ENCODE data around the gene KCNQ1.

The KCNQ1 gene

DNA sequence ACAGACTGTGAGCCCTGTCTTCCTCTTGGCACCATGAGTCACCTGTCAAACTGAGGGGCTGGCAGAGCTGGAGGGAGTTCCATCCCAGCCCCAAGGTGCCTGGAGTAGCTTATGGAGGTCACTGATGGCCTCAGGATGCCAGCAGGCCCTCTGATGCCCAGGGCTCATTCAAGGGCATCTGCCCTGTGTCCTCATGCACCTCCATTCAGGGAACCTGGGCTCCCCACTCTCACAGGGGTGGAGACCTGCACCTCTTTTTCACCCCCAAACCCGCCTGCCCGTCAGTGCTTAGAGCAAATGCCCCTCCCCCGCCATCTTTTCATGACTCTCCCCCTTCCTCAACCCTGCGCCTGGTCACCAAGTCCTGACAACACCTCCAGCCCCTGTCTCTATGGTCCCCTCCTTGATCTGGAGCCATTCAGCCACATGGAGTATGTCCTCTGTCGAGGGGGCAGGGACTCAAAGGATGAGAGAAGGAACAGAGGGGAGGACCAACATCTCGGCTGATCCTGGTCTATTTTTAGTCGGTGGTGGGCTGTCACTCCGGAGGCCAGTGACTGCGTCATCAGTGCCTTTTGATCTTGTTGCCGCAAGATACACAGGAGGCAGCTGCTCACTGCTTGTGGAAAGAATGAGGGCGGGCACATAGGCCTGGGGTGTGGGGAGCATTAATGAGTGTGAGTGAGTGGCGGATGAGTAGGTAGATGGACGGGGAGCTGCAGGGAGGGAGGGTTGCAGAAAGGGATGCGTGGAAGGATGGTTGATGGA, 368.5 kb downstream of the KCNQ1 start:
- ATAC-seq, result no peak
- TF ChIP-seq OSR1 (CRISPR knock-in tag; IDR thresholded peaks at IDR 0.05) (no peak), CSDC2 (CRISPR knock-in tag; IDR thresholded peaks at IDR 0.05) (no peak), TOX (CRISPR knock-in tag; IDR thresholded peaks at IDR 0.05; ENCODE audit: borderline replicate concordance) (no peak), ZNF565 (CRISPR knock-in tag; conservative IDR thresholded peaks at IDR 0.05; ENCODE audit: low read depth) (no peak), PPARA (CRISPR knock-in tag; IDR thresholded peaks at IDR 0.05; ENCODE audit: borderline replicate concordance) (no peak), GLIS3 (CRISPR knock-in tag; IDR thresholded peaks at IDR 0.05) (no peak)
- TF ChIP-seq, protein P1, sequence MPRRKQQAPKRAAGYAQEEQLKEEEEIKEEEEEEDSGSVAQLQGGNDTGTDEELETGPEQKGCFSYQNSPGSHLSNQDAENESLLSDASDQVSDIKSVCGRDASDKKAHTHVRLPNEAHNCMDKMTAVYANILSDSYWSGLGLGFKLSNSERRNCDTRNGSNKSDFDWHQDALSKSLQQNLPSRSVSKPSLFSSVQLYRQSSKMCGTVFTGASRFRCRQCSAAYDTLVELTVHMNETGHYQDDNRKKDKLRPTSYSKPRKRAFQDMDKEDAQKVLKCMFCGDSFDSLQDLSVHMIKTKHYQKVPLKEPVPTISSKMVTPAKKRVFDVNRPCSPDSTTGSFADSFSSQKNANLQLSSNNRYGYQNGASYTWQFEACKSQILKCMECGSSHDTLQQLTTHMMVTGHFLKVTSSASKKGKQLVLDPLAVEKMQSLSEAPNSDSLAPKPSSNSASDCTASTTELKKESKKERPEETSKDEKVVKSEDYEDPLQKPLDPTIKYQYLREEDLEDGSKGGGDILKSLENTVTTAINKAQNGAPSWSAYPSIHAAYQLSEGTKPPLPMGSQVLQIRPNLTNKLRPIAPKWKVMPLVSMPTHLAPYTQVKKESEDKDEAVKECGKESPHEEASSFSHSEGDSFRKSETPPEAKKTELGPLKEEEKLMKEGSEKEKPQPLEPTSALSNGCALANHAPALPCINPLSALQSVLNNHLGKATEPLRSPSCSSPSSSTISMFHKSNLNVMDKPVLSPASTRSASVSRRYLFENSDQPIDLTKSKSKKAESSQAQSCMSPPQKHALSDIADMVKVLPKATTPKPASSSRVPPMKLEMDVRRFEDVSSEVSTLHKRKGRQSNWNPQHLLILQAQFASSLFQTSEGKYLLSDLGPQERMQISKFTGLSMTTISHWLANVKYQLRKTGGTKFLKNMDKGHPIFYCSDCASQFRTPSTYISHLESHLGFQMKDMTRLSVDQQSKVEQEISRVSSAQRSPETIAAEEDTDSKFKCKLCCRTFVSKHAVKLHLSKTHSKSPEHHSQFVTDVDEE (CRISPR knock-in tag; IDR thresholded peaks at IDR 0.05), result no peak
- TF ChIP-seq, protein P2, sequence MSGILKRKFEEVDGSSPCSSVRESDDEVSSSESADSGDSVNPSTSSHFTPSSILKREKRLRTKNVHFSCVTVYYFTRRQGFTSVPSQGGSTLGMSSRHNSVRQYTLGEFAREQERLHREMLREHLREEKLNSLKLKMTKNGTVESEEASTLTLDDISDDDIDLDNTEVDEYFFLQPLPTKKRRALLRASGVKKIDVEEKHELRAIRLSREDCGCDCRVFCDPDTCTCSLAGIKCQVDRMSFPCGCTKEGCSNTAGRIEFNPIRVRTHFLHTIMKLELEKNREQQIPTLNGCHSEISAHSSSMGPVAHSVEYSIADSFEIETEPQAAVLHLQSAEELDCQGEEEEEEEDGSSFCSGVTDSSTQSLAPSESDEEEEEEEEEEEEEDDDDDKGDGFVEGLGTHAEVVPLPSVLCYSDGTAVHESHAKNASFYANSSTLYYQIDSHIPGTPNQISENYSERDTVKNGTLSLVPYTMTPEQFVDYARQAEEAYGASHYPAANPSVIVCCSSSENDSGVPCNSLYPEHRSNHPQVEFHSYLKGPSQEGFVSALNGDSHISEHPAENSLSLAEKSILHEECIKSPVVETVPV (CRISPR knock-in tag; IDR thresholded peaks at IDR 0.05), result no peak
- TF ChIP-seq, protein P3, sequence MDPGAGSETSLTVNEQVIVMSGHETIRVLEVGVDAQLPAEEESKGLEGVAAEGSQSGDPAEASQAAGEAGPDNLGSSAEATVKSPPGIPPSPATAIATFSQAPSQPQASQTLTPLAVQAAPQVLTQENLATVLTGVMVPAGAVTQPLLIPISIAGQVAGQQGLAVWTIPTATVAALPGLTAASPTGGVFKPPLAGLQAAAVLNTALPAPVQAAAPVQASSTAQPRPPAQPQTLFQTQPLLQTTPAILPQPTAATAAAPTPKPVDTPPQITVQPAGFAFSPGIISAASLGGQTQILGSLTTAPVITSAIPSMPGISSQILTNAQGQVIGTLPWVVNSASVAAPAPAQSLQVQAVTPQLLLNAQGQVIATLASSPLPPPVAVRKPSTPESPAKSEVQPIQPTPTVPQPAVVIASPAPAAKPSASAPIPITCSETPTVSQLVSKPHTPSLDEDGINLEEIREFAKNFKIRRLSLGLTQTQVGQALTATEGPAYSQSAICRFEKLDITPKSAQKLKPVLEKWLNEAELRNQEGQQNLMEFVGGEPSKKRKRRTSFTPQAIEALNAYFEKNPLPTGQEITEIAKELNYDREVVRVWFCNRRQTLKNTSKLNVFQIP (CRISPR knock-in tag; IDR thresholded peaks at IDR 0.05; ENCODE audit: borderline replicate concordance, low read depth), result no peak

DNA sequence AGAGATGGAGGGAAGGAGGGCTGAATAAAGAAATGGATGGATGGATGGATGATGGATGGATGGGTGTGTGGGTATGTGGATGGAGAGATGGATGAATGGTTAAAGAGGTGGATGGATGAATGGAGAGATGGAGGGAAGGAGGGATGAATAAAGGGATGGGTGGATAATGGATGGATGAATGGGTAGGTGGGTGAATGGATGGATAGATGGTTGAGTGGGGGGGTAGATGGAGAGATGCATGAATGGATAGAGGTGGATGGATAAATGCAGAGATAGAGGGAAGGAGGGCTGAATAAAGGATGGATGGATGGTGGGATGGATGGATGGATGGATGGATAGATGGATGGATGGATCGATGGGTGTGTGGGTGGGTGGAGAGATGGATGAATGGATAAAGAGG, 369.2 kb downstream of the KCNQ1 start:
- TF ChIP-seq SNAI2 (CRISPR knock-in tag; IDR thresholded peaks at IDR 0.05), result no peak
- TF ChIP-seq, protein P4, sequence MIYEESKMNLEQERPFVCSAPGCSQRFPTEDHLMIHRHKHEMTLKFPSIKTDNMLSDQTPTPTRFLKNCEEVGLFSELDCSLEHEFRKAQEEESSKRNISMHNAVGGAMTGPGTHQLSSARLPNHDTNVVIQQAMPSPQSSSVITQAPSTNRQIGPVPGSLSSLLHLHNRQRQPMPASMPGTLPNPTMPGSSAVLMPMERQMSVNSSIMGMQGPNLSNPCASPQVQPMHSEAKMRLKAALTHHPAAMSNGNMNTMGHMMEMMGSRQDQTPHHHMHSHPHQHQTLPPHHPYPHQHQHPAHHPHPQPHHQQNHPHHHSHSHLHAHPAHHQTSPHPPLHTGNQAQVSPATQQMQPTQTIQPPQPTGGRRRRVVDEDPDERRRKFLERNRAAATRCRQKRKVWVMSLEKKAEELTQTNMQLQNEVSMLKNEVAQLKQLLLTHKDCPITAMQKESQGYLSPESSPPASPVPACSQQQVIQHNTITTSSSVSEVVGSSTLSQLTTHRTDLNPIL (CRISPR knock-in tag; IDR thresholded peaks at IDR 0.05; ENCODE audit: low read depth), result no peak
- TF ChIP-seq RARB (CRISPR knock-in tag; IDR thresholded peaks at IDR 0.05), result no peak
- no peak for TF ChIP-seq GLIS3 (CRISPR knock-in tag; IDR thresholded peaks at IDR 0.05)
- TF ChIP-seq CSDC2 (CRISPR knock-in tag; IDR thresholded peaks at IDR 0.05), result no peak
- TF ChIP-seq, protein P1 (CRISPR knock-in tag; IDR thresholded peaks at IDR 0.05), result no peak
- TF ChIP-seq ZNF565 (CRISPR knock-in tag; conservative IDR thresholded peaks at IDR 0.05; ENCODE audit: low read depth), result no peak
- TF ChIP-seq, protein P5, sequence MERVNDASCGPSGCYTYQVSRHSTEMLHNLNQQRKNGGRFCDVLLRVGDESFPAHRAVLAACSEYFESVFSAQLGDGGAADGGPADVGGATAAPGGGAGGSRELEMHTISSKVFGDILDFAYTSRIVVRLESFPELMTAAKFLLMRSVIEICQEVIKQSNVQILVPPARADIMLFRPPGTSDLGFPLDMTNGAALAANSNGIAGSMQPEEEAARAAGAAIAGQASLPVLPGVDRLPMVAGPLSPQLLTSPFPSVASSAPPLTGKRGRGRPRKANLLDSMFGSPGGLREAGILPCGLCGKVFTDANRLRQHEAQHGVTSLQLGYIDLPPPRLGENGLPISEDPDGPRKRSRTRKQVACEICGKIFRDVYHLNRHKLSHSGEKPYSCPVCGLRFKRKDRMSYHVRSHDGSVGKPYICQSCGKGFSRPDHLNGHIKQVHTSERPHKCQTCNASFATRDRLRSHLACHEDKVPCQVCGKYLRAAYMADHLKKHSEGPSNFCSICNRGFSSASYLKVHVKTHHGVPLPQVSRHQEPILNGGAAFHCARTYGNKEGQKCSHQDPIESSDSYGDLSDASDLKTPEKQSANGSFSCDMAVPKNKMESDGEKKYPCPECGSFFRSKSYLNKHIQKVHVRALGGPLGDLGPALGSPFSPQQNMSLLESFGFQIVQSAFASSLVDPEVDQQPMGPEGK (CRISPR knock-in tag; IDR thresholded peaks at IDR 0.05; ENCODE audit: borderline replicate concordance), result no peak
- TF ChIP-seq ESRRG (CRISPR knock-in tag; IDR thresholded peaks at IDR 0.05), result no peak
- no peak for TF ChIP-seq ZNF8 (CRISPR knock-in tag; IDR thresholded peaks at IDR 0.05)
- TF ChIP-seq ARNTL (CRISPR knock-in tag; IDR thresholded peaks at IDR 0.05; ENCODE audit: borderline replicate concordance, low read depth), result no peak
- no peak for TF ChIP-seq BACH2 (CRISPR knock-in tag; IDR thresholded peaks at IDR 0.05; ENCODE audit: borderline replicate concordance)
- no peak for TF ChIP-seq ZFP30 (CRISPR knock-in tag; IDR thresholded peaks at IDR 0.05)
- TF ChIP-seq TCF4 (CRISPR knock-in tag; IDR thresholded peaks at IDR 0.05; ENCODE audit: borderline replicate concordance), result no peak
- TF ChIP-seq, protein P3 (CRISPR knock-in tag; IDR thresholded peaks at IDR 0.05; ENCODE audit: borderline replicate concordance, low read depth), result no peak
- no peak for TF ChIP-seq TOX (CRISPR knock-in tag; IDR thresholded peaks at IDR 0.05; ENCODE audit: borderline replicate concordance)
- no peak for TF ChIP-seq PPARA (CRISPR knock-in tag; IDR thresholded peaks at IDR 0.05; ENCODE audit: borderline replicate concordance)
- TF ChIP-seq ZFP3 (CRISPR knock-in tag; IDR thresholded peaks at IDR 0.05), result no peak
- no peak for TF ChIP-seq ZC3H10 (CRISPR knock-in tag; IDR thresholded peaks at IDR 0.05)
- TF ChIP-seq OSR1 (CRISPR knock-in tag; IDR thresholded peaks at IDR 0.05), result no peak
- no peak for ATAC-seq

Data from SK-N-SH treated with all-trans-retinoic acid at 6 μM for 48 hours (cell line).